ENCODE results near the gene MYO1E. TPM values are rescaled to one million over a fixed set of nuclear protein-coding genes. Genes with fewer than 3 reads are reported as not detected.
A peak's percentile ranks its signal among the peaks of the same experiment; 100 is the strongest.

Gene MYO1E
- polyA plus RNA-seq, 1 experiment: 34.0 TPM

DNA sequence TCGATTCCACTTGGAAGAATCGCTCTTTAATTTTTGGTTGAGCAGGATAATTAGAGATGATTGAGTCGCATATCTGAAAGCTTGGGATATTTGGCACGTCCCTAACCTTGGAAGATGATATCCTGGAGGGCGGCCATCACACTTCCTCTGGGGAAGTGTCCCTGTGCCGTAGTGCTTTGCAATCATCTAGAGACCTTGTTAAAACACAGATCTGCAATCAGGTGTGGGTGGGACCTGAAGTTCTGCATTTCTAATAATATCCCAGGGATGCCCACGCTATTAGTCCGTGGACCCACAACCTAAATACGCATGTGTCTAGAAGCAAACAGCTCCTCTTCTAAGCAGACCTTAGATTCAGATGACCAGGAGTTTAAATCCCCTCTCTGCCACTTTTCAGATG is 20.5 kb downstream of the MYO1E start:
- POLR2A ChIA-PET: no interaction called here
- Histone ChIP-seq H3K36me3 (ENCODE audit: control insufficient read depth, insufficient read depth, low read length) (no peaks in the 10 kb centered on the region), H3K4me3 (ENCODE audit: low read depth, low read length) (no peak overlapping the region), H3K27me3 (ENCODE audit: control insufficient read depth, insufficient read depth, low read length) (no peaks in the 10 kb centered on the region)
- no peak for DNase-seq (ENCODE audit: low read depth)
- CTCF ChIA-PET: interaction anchor here (1.4 kb wide), 2 partner anchors 8 to 105 kb away, joined by 3 read pairs; no protein-coding TSS in a partner anchor
- TF ChIP-seq, protein P1, sequence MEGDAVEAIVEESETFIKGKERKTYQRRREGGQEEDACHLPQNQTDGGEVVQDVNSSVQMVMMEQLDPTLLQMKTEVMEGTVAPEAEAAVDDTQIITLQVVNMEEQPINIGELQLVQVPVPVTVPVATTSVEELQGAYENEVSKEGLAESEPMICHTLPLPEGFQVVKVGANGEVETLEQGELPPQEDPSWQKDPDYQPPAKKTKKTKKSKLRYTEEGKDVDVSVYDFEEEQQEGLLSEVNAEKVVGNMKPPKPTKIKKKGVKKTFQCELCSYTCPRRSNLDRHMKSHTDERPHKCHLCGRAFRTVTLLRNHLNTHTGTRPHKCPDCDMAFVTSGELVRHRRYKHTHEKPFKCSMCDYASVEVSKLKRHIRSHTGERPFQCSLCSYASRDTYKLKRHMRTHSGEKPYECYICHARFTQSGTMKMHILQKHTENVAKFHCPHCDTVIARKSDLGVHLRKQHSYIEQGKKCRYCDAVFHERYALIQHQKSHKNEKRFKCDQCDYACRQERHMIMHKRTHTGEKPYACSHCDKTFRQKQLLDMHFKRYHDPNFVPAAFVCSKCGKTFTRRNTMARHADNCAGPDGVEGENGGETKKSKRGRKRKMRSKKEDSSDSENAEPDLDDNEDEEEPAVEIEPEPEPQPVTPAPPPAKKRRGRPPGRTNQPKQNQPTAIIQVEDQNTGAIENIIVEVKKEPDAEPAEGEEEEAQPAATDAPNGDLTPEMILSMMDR (IDR thresholded peaks at IDR 0.05; ENCODE audit: insufficient read depth, low read depth, low read length): no peak

DNA sequence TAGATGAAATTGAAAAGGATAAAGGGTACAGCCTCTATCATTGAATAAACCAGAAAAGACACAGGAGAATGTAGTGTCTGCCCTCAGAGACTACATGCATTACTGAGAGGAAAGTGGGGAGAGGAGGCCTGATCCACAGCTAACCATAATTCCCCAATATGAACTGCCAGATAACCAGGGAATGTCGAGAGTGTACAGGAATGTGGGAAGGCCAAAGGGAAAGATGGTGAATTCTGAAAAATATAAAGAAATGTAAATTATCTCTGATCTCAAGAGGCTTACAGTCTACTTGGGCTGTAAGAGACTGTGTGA is 22.3 kb downstream of the MYO1E start:
- H3K27me3 ChIP-seq (ENCODE audit: control insufficient read depth, insufficient read depth, low read length): no peaks in the 10 kb centered on the region
- ChIA-PET POLR2A (interaction anchor here (0.7 kb wide), 1 partner anchor 16 kb away, joined by 3 read pairs; no protein-coding TSS in a partner anchor), CTCF (interaction anchor here (0.7 to 1.0 kb wide), 2 partner anchors 10 to 24 kb away, joined by 3 read pairs; no protein-coding TSS in a partner anchor)
- H3K4me3 ChIP-seq (ENCODE audit: low read depth, low read length): no peak overlapping the region
- TF ChIP-seq, protein P1 (IDR thresholded peaks at IDR 0.05; ENCODE audit: insufficient read depth, low read depth, low read length): no peak
- DNase-seq (ENCODE audit: low read depth): no peak
- H3K36me3 ChIP-seq (ENCODE audit: control insufficient read depth, insufficient read depth, low read length): no peaks in the 10 kb centered on the region

DNA sequence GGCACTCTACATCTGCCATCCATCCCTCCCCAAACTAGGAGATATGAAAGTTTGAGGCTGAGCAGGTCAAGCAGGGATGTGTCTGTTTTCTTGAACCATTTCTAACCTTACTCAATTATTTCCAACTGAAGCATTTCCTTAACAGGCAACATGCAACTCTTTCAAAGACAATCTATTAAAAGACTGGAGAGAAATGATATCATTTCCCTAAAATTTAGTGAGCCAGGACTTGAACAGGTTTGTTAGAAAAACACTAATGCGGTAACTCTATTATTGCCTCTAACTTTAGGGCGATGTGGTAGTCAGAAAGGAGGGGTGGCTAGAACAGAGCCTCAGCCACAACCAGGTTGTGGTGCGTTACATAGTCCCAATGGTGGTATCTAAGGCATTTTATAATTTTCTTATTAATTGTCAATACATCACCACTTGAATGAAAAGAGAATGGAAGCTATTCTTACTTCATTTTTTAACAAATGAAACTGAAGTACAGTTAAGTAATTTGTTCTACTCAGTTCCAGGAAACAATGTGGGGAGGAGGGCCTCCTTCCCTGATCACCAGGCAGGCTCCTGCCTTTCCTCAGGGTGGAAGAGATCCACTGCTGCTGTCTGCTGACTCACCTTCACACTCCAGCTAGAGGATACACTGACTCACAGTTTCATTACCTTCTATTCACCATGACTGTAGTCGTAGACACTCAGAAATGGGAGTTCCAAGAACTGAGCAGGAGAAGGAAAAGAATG is 22.8 kb downstream of the MYO1E start:
- no peak overlapping the region for H3K4me3 ChIP-seq (ENCODE audit: low read depth, low read length)
- no peaks in the 10 kb centered on the region for H3K27me3 ChIP-seq (ENCODE audit: control insufficient read depth, insufficient read depth, low read length)
- CTCF ChIA-PET: interaction anchor here (0.7 to 1.1 kb wide), 3 partner anchors 11 to 30 kb away, joined by 3 read pairs; no protein-coding TSS in a partner anchor
- no peaks in the 10 kb centered on the region for H3K36me3 ChIP-seq (ENCODE audit: control insufficient read depth, insufficient read depth, low read length)
- TF ChIP-seq, protein P1 (IDR thresholded peaks at IDR 0.05; ENCODE audit: insufficient read depth, low read depth, low read length): no peak
- peak; percentile 69 for DNase-seq (ENCODE audit: low read depth)
- POLR2A ChIA-PET: interaction anchor here (0.7 kb wide), 1 partner anchor 17 kb away, joined by 3 read pairs; no protein-coding TSS in a partner anchor

DNA sequence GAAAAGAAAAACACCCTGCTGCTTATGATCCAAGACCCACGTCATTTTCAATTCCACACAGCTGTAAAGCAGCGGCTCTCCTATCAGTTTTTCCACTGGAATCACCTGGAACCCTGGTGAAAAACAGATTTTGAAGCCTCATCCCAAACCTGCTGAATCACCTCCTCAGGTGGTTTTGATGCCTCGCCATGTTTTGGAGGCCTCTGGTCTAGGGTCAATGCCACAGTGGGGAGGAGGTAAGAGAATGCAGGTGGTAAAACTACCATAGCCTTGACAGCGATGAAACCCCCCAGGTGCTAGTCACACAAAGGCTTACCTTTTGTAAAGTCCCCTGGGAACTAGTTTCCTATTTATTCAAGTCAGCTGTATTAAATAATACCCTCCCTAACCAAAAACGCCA is 24.8 kb downstream of the MYO1E start:
- TF ChIP-seq, protein P1 (IDR thresholded peaks at IDR 0.05; ENCODE audit: insufficient read depth, low read depth, low read length): no peak
- CTCF ChIA-PET: interaction anchor here (0.6 kb wide), 1 partner anchor 14 kb away, joined by 3 read pairs; no protein-coding TSS in a partner anchor
- Histone ChIP-seq H3K4me3 (ENCODE audit: low read depth, low read length) (no peak overlapping the region), H3K27me3 (ENCODE audit: control insufficient read depth, insufficient read depth, low read length) (no peaks in the 10 kb centered on the region), H3K36me3 (ENCODE audit: control insufficient read depth, insufficient read depth, low read length) (no peaks in the 10 kb centered on the region)
- POLR2A ChIA-PET: no interaction called here
- no peak for DNase-seq (ENCODE audit: low read depth)

DNA sequence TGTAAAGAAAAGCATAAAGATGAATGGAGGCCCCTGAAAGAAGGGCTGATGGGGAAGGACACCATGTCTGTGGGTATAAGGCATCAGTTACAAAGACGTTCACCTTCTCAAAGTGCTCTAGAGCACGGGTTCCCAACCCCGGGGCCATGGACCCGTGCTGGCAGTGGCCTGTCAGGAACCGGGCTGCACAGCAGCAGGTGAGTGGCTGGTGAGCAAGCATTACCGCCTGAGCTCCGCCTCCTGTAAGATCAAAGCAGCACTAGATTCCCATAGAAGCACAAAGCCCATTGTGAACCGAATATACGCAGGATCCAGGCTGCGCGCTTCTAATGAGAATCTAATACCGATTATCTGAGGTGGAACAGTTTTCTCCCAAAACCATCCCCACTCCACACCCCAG is 25.7 kb downstream of the MYO1E start:
- no peak for DNase-seq (ENCODE audit: low read depth)
- POLR2A ChIA-PET: no interaction called here
- CTCF ChIA-PET: no interaction called here
- no peak overlapping the region for H3K4me3 ChIP-seq (ENCODE audit: low read depth, low read length)
- no peaks in the 10 kb centered on the region for H3K27me3 ChIP-seq (ENCODE audit: control insufficient read depth, insufficient read depth, low read length)
- TF ChIP-seq, protein P1 (IDR thresholded peaks at IDR 0.05; ENCODE audit: insufficient read depth, low read depth, low read length): no peak
- H3K36me3 ChIP-seq (ENCODE audit: control insufficient read depth, insufficient read depth, low read length): no peaks in the 10 kb centered on the region

All from BJ (cell line).